ENCODE measurements around the gene PAM16. TPM values are rescaled to one million over a fixed set of nuclear protein-coding genes. Genes with fewer than 3 reads are reported as not detected.

Gene PAM16
- total RNA-seq, 1 experiment from 2014 or later: 80.4 TPM

DNA sequence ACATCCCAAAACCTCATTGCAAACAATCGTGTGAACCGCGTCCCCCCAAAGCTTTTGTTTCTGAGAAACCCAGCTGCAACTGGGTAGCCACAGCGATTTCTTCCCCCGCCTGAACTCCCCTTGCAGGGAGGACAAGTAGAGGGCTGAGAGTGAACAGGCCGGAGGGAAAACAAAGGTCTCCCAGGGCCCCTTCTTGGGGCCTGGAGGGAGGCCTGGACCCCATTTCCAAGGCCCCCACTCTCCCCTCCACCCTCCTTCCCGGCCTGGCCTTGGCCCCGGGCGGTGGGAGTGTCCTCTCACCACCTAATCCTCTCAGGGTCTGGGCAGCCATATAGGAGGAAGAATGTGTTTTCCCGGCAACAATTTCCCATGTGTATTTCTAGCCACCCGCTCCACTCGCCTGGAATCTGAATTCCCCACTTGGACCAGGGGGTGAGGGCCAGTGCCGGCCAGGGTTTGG lies 32.6 kb downstream of the PAM16 start:
- no peak overlapping the region for H3K4me2 ChIP-seq (ENCODE audit: insufficient read depth, insufficient read length, low read length)
- peaks cover 7 to 35% of the 10 kb centered on the region in 2 experiments for H3K4me1 Mint-ChIP-seq

More for the DNA sequence above, 32.6 kb downstream of the PAM16 start:
- H3K4me3 Mint-ChIP-seq: peak overlapping the region in 1 of 2 experiments; percentile 59; a peak in 2 of 5 replicates
- Histone ChIP-seq H3K23me2 (ENCODE audit: insufficient read length, low read depth, low read length, poor library complexity, severe bottlenecking) (peaks cover 12% of the 10 kb centered on the region), H4K91ac (ENCODE audit: insufficient read length, low read depth, low read length) (no peak overlapping the region), H3K4me1 (ENCODE audit: insufficient read depth, low read length) (0 out of 2 replicates have a peak, but pooled peaks cover 3% of the 10 kb centered on the region), H3K79me2 (ENCODE audit: insufficient read depth, low read length) (peaks cover 6% of the 10 kb centered on the region; the same call in 1 of the 2 replicates), H2BK12ac (ENCODE audit: insufficient read length, low read depth, low read length) (no peak overlapping the region), H2BK5ac (ENCODE audit: insufficient read length, low read length) (no peak overlapping the region), H3K27me3 (ENCODE audit: insufficient read depth, low read length) (no peaks in the 10 kb centered on the region; the same call in 1 of the 2 replicates), H4K20me1 (ENCODE audit: control insufficient read depth, insufficient read depth, insufficient read length) (peaks cover 3% of the 10 kb centered on the region), H4K8ac (replicated peaks; ENCODE audit: insufficient read length, low read depth, low read length) (no peak overlapping the region), H3T11ph (ENCODE audit: low read length) (no peak overlapping the region), H4K5ac (ENCODE audit: insufficient read length, low read depth, low read length) (no peak overlapping the region), H3K9me3 (ENCODE audit: control insufficient read depth, low read depth, low read length) (no peaks in the 10 kb centered on the region), H3K18ac (ENCODE audit: insufficient read length, low read depth, low read length) (no peak overlapping the region), H3K23ac (ENCODE audit: insufficient read length, low read depth, low read length) (no peak overlapping the region), H2BK15ac (ENCODE audit: low read depth, low read length) (no peak overlapping the region), H3K4ac (ENCODE audit: low read depth, low read length) (no peak overlapping the region), H3K56ac (ENCODE audit: insufficient read length, low read depth, low read length) (no peak overlapping the region), H3K79me1 (ENCODE audit: insufficient read depth, low read depth, low read length, poor library complexity, severe bottlenecking) (no peaks in the 10 kb centered on the region), H3K14ac (ENCODE audit: insufficient read depth, low read length) (no peak overlapping the region), H2AK5ac (ENCODE audit: insufficient read length, low read length) (no peak overlapping the region), H2AFZ (ENCODE audit: low read length) (no peak overlapping the region), H3K9ac (ENCODE audit: extremely low read depth, insufficient read length, low read length) (no peak overlapping the region), H2BK120ac (ENCODE audit: low read depth, low read length, poor library complexity, severe bottlenecking) (no peak overlapping the region), H2BK20ac (ENCODE audit: low read depth, low read length, poor library complexity, severe bottlenecking) (no peak overlapping the region), H3K27ac (ENCODE audit: insufficient read length, low read depth, low read length) (no peak overlapping the region)
- peaks cover 0 to 3% of the 10 kb centered on the region in 2 experiments; a peak in 1 of 5 replicates for H3K9me3 Mint-ChIP-seq
- H3K36me3 Mint-ChIP-seq (ENCODE audit: insufficient read depth in 1 of 3, low read depth in 3 of 3): 0 out of 7 replicates have a peak, but pooled peaks cover 0 to 2% (median 0%) of the 10 kb centered on the region in 3 experiments
- peak overlapping the region in 2 of 3 experiments; percentile 58 to 93; a peak in 3 of 7 replicates for H3K27ac Mint-ChIP-seq
- H3K27me3 Mint-ChIP-seq (ENCODE audit: low read depth): peaks cover 16% of the 10 kb centered on the region
- DNase-seq: no peak
- TF ChIP-seq, protein P1, sequence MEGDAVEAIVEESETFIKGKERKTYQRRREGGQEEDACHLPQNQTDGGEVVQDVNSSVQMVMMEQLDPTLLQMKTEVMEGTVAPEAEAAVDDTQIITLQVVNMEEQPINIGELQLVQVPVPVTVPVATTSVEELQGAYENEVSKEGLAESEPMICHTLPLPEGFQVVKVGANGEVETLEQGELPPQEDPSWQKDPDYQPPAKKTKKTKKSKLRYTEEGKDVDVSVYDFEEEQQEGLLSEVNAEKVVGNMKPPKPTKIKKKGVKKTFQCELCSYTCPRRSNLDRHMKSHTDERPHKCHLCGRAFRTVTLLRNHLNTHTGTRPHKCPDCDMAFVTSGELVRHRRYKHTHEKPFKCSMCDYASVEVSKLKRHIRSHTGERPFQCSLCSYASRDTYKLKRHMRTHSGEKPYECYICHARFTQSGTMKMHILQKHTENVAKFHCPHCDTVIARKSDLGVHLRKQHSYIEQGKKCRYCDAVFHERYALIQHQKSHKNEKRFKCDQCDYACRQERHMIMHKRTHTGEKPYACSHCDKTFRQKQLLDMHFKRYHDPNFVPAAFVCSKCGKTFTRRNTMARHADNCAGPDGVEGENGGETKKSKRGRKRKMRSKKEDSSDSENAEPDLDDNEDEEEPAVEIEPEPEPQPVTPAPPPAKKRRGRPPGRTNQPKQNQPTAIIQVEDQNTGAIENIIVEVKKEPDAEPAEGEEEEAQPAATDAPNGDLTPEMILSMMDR (conservative IDR thresholded peaks at IDR 0.05): no peak
- no CpG with 5 or more reads among the region's 13 CpGs for WGBS (ENCODE audit: extremely low coverage, insufficient read length, low lambda C conversion rate)
